Activated CD4-positive, alpha-beta T cell treated with anti-CD3 and anti-CD28 coated beads, Interleukin-2, amount 50 U/mL, for 48 hours (primary cell): ENCODE measurements around the gene WWC2.
"Not testable (repeated sequence)": the region's sequence is repeated elsewhere in the genome, so short reads cannot be mapped to it uniquely, and the experiment has no call there.

Experiments
- DNase-seq, 2 experiments: peaks; one replicate each; pipeline ENCODE4 v3.0.0-alpha.2; 2020

WWC2 gene

DNA sequence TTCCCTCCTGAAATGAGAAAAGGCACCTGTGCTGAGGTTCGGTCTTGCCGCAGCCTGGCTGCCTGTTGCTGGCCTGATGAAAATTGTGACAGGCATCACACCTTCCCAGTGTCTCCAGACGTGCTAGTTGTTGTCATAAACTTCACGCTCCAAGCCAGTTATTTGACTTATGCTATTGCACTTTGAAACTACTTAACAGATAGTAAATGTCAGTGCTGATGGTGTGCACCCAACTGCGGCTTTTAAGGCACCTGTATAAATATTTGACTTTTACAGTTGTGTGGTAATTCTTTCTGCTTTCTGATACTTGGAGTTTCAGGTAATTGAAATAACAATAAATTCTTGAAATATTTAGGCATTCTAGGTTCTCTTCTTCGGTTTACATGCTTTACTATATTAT, 1.8 kb downstream of the WWC2 start:
- DNase-seq = no peak

DNA sequence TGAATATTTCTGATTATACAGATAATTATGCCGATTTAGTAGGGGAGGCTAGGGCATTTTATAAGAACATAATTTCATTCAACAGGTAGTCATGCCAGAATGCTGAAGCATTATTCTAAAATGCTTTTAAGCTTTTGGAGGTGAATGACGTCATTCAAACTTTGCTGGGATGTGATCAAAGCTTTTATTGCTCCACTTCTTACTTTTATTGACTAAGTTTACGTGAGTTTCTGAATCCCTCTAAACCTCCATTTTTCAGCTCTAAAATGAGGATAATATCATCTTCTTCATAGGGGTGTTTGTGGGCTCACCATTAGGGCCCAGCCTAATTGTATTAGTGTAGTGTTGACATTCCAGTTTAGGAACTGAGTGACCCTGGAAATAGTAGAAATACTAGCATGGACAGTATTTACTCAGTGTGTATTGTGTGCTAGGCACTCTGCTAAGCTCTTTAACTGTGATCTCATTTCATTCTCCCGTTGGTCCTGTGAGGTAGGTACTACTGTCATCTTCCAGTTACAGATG, 3.0 kb downstream of the WWC2 start:
- no peak for DNase-seq

DNA sequence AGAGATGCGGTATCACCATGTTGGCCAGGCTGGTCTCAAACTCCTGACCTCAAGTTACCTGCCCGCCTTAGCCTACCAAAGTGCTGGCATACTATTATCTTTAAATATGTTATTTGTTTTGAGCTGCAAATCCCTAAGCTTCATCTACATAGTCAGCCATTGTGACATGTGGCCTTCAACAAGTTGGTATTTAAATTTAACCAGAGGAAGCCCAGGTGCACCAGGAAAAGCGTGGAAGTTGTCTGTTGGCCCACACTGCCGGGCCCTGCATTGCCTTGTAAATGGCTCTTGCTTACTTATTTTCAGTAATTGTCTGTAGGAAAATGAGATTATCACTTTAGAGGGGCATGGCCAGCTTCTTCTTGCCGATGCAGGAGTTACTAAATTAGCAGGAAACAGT, 6.0 kb downstream of the WWC2 start:
- DNase-seq = no peak

DNA sequence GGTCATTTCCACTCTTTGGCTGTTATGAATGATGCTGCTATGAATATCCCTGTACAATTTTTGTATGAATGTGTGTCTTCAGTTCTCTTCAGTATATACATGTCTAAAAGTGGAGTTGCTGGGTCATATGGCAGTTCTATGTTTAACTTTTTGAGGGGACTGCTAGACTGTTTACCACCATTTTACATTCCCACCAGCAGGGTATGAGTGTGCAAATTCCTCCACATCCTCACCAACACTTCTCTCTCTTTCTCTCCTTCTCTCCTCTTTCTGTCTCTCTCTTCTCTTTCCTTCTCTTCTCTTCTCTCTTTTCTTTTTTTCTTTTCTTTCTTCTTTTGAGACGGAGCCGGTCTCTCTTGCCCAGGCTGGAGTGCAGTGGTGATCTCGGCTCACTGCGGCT, 7.8 kb downstream of the WWC2 start:
- no peak for DNase-seq

DNA sequence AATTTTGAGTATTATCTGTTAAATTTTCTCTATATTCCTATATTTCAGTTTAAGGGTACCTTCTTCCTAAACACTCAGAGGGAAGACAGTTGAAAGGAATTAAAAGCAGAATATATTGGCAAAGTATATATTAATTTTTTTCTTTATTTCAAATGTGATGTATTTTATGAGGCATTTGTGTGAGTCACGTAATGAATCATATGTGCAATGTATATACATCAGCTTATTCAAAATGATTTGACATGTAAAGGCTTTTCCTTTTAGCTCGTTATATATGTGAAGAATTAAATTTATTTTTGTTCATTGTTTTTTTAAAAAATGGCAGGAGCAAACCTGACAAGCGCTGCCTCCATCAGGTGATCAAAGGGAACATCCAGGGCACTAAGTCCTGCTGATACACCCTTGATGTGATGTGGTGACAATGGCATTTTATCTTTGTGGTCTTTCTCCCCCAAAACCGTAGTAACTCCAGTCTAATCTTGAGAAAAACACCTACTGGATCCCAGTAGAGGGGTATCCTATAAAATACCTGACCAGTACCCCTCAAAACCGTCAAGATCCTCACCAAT, 8.9 kb downstream of the WWC2 start:
- DNase-seq = no peak

DNA sequence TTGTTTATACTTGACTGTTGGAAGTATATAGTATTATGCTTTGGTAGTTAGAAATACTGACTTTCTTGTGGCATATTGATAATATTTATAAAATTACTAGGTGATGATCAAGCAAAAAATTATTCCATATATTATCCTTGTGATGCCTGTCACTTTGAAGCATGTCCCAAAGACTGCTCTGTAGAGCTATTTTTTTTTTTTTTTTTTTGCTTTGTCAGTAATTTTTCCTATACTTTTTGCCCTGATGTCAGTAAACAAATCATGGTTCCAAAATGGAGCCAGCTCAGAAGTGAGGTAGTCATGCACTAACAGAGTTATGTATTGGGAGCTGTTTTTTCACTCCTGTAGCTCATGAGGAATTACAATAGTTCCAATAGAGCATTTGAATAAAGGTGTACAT, 11.2 kb downstream of the WWC2 start:
- DNase-seq = no peak

DNA sequence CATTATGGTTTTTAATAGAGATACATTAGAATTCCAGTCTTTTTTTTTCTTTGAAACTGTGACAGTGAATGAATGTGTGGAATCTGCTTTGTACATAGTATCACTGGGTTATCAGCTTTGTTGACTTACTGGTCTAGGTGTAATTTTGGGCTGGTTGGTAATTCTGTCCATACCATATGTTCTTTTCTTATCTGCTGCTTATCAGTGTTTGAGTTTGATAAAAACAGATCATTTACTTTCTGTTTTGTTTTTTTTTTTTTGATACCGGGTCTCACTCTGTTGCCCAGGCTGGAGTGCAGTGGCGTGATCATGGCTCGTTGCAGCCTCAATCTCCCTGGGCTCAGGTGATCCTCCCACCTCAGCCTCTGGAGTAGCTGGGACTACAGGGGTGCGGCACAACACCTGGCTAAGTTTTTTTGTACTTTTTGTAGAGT, 12.4 kb downstream of the WWC2 start:
- no peak for DNase-seq

DNA sequence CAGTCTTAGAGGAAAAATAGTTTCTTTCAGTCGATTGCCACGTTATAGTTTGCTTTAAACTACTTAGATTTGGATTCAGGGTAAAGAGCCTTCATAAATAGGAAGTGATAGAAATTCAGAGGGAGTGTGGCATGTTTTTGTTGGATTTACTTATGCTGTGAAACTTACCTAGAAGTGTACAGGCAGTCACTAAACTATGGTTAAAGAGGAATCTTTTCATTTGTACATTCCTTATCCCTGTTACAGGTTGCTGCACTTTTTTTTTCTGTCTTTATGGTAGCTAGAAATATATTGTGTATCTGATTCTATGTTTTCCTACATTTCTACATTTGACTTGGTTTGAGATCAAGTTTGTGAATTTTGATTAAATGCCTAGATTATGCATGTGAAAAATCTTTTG, 19.1 kb downstream of the WWC2 start:
- no peak for DNase-seq

DNA sequence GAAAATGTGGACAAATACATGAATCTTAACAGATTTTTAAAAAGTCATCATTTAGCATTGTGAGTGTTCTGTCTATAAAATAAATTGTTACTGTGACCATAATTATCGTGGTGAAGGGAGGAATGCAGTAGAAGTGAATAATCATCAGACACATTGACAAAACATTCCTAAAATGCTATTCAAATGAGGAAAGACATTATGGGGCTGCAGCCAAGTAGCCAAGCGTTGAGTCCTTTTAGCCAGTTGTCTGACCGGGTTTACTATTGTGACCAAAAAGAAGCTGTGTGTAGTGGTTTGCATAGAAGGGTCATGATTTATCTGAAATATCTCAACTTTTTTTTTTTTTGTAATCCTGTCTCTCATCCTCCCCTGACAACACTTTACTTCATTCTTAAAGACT, 19.5 kb downstream of the WWC2 start:
- DNase-seq = no peak

DNA sequence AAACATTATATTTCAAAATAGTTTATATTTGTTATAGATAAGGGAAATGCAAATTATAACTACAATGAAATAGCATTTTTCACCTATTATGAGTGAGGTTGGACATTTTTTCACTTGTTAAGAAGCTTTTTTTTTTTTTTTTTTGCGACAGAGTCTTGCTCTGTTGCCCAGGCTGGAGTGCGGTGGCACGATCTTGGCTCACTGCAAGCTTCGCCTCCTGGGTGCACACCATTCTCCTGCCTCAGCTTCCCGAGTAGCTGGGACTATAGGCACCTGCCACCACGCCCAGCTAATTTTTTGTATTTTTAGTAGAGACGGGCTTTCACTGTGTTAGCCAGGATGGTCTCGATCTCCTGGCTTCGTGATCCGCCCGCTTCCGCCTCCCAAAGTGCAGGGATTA, 22.6 kb downstream of the WWC2 start:
- not testable (repeated sequence) for DNase-seq

DNA sequence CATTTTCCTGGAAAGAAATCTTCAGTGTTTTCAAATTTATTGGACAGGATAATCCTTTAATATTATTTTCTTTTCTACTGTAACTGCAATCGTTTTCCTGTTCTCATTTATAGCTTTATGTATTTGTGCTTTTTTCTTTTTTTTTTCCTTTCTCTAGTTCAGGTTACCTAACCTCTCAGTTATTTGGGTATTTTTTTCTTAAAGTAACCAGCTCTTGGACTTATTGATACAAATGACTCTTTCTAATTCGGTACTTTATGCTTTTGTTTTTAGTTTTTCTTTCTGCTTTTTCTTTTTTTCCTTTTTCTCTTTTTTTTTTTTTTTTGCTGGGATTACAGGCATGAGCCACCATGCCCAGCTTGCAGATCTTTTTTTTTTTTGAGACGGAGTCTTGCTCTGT, 25.2 kb downstream of the WWC2 start:
- no peak for DNase-seq

DNA sequence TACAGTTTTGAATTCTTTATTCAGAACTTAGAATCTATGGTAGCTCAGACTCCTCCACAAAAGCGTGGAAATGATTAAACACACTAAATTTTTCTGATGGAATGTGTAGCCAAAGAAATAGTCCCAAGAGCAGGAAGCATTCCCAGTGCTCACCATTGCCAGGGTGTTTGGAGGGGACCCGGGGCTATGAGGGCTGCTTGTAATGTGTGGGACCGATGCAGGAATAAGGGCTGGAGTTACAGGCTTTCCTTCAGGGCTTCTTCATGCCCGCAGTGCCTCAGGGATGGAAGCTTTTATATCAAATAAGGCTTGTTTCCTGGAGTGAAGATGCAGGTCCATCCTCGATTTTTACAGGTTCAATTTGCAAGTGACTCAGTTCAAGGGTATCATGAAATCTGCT, 25.8 kb downstream of the WWC2 start:
- no peak for DNase-seq

DNA sequence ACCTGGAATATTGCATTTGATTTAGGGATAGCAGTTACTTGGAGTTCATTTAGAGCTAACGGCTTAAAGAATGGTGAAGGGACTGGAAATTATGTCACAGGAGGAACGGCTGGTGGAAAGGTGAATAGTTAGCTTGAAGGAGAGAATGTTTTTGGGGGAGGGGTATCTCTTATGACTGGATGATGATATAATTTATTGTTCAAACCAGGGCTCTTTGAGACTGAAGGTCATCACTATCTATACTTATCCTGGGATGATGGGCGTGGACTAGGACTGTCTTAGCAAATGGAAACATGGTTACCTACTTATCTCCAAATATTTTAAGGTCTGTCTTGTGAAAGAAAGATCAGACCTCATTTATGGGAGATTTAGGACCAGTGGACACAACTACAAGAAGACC, 30.1 kb downstream of the WWC2 start:
- DNase-seq = no peak

DNA sequence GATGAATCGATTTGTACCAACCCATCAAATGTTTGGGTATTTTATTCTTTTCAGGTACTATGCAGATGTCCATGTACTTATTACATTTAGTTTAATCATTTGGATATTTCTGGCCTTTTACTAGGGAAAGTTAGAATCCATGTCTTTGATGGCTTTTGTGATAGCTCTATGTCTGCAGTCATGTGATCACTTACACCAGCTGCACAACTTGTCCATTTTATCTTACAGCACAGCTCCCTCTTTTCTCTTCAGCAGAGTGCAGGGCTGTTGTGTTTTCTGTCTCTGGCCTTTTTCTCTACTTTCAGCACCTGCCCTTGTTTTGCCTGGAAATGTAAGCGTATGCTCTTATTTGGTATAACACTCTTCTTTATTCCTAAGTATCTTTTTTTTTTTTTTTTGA, 30.6 kb downstream of the WWC2 start:
- DNase-seq = no peak

DNA sequence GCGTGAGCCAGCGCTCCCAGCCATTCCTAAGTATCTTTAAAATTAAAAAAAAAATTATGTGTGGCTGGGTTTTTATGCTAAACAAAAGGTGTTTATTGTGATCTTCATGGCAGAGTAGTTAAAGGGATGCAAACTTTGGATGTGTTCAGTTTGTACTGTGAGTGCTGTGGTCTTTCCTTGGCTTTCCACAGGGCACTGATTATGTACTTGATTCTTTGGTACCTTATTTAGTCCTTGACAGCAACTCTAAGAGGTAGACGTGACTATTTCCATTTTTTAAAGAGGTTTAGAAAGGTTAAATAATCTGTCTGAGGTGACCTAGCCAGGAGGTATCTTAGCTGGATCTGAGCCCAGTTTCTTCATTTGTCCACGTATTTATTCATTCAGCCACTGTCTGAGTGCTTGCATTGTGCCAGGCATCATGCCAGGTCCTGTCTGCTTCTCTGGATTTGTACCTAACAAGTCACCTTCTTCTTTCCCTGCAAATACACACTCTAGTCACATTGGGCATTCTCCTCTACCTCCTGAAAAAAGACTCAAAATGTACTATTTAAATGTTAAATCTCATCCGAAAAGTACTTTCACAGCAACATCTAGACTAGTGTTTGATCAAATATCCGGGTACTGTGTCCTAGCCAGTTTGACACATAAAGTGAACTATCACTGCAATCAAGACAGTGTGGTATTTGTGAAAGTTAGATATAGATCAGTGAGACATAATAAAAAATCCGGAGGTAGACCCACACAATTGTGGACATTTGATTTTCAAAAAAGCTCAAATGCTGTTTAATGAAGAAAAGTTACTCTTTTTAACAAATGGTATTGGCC, 31.5 kb downstream of the WWC2 start:
- DNase-seq = no peak

DNA sequence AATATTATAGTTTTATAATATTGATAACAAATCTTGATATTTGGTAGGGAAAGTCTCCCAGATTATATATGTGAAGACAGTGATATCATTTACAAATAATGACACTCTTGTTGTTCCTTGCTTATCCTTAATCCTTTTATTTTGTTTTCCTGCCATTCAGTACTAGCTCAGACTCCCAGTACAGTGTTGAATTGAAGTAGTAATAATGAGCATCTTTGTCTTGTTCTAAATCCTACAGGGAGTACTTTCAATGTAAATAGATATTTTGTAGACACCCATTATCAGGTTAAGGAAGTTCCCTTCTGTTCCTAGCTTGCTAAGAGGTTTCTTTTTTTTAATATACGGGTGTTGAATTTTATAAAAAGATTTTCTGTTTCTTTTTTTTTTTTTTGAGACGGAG, 33.0 kb downstream of the WWC2 start:
- DNase-seq = no peak

DNA sequence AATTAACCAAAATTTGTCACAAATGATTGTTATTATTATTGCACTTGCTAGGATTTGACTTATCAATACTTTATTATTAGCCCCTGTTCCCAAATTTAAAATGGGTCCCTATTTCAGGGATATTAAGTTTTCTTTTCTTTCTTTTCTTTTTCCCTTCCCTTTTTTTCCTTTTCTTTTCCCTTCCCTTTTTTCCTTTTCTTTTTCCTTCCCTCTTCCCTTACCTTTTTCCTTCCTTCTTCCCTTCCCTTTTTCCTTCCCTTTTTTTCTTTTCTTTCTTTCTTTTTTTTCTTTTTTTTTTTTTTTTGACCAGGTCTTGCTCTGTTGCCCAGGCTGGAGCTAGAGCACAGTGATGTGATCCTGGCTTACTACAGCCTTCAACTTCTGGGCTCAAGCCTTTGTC, 33.8 kb downstream of the WWC2 start:
- no peak for DNase-seq

DNA sequence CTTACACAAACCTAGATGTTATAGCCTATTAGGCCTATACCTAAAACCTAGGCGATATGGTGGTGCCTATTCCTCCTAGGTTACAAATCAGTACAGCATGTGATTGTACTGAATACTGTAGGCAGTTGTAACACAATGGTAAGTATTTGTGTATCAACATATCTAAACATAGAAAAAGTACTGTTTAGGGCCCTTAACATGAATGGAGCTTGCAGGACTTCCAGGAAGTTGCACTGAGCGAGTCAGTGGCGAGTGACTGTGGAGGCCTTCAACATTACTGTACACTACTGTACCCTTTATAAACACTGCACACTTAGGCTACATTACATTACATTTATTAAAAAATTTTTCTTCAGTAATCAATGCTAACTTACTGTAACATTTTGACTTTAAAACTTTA, 37.8 kb downstream of the WWC2 start:
- DNase-seq = no peak

DNA sequence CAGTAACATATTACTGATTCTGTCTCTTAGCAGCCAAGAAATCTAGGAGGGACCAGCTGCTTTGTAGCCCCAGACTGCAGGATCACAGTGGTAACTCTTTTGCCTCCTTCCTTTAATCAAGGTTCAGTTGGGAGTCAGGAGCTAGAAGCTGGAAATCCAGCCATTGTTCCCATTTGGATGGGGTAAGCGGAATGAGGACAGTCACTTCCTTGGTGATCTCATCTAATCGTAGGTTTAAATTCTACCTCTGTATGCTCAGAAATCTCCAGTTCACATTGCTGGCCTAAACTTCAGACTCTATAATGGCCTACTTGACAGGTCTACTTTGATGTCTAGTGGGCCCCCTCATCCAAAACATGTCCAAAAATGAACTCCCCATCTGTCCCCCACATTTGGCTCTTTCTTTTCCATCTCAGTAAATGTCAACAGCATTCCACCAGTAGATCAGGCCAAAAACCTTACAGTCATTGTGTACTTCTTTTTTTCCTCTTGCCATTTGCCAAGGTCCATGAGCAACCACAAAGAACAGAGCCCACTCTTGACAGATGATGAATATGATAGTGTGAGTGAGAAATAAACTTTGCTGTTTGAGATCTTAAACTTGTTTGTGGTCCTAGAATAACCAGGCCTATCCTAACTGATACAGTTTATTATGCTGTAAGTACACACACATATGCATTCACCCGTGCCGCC, 40.1 kb downstream of the WWC2 start:
- no peak for DNase-seq

DNA sequence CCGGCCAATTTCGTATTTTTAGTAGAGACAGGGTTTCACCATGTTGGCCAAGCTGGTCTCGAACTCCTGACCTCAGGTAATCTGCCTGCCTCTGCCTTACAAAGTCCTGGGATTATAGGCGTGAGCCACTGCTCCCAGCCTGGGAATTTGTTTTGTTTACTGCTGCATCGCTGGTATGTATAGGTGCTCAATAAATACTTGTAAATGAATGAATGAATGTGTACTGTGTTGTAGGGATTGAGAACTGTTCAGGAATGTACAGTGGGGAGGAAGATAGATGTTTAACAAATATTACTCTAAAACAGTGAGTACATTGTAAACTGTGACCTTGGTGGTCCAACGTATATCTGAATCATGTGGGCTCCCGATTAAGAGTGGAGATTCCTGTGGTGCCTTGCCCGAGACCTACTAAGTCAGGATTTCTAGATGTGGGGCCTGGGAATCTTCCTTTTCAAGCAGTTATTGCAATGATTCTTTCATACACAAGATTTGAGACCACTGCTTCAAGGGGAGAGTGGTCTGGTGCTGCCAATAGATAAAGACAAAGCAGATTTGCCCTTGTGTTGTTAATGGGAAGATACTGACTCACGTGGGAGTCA, 41.0 kb downstream of the WWC2 start:
- DNase-seq = no peak

DNA sequence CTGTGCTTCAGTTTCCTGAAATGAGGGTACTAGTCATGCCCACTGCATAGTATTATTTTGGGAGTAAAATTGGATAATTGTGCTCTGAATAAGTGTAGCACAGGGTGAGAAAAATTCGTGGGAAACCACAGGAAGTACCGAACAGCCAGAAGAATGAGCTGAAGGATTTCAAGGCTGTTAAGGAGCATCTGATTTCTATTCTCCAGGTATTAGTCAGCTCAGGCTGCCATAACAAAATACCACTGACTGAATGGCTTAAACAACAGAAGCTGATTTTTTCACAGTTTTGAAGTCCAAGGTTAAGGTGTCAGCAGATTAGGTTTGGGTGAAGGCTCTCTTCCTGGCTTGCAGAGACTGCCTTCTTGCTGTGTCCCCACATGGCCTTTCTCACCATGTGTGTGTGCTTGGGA, 41.9 kb downstream of the WWC2 start:
- DNase-seq = no peak

DNA sequence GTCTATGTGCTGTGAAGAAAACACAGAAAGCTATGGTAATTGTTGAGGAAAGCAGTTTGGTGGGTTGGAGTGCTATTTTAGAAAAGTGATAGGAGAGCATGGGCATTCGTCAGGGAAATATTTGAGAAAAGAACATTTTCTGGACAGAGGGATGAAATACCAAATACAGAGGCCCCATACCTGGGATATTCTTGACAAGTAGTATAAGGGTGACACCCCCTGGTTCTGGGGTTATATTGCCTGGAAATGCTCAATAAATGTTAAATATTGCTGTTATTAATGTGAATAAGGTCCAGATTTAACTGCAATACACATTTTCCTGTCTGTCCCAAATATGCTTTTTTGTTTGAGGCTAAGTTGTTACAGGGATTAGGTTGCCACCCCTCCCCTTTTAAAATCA, 42.9 kb downstream of the WWC2 start:
- no peak for DNase-seq
